Spinal cord (tissue), 10 donors: ENCODE measurements around the gene DHRS11. TPM values are rescaled to one million over a fixed set of nuclear protein-coding genes. Genes with fewer than 3 reads are reported as not detected.

Experiments
- DNase-seq, 6 donors: peaks; one replicate each; pipeline versions ENCODE4 v3.0.0 to v3.0.0-alpha.2; 2013 to 2015; ENCODE audit warnings: low spot score in 6 of 6, low read depth in 4 of 6
- H3K27ac ChIP-seq: one replicate; pipeline ENCODE4 v1.5.1; 2013; ENCODE audit warnings: low read depth, low read length, control low read depth
- H3K27me3 ChIP-seq: one replicate; pipeline ENCODE4 v1.6.1; 2013; ENCODE audit warnings: low read length; ENCODE audit not compliant: control insufficient read depth, insufficient read depth
- H3K36me3 ChIP-seq: one replicate; pipeline ENCODE4 v1.6.1; 2013; ENCODE audit warnings: low read length; ENCODE audit not compliant: control insufficient read depth, insufficient read depth
- H3K4me1 ChIP-seq: one replicate; pipeline ENCODE4 v1.6.1; 2013; ENCODE audit warnings: low read length; ENCODE audit not compliant: control insufficient read depth, insufficient read depth
- H3K4me3 ChIP-seq: one replicate; pipeline ENCODE4 v1.5.1; 2013; ENCODE audit warnings: low read depth, low read length, control low read depth
- H3K9me3 ChIP-seq: one replicate; pipeline ENCODE4 v1.6.1; 2013; ENCODE audit warnings: low read length; ENCODE audit not compliant: control insufficient read depth, insufficient read depth
- WGBS: methylation state at CpG from one replicate; pipeline ENCODE4 v1.1.5; 2013; ENCODE audit warnings: missing lambda C conversion rate; ENCODE audit not compliant: insufficient coverage; 5-methylcytosine and 5-hydroxymethylcytosine counted together
- polyA plus RNA-seq, 2 donors: library from polyadenylated mRNA; unstranded; fragments of 120-200 nt; gene quantifications; one replicate each; pipeline ENCODE4 v1.2.1, GENCODE V29; 2013; ENCODE audit not compliant: insufficient read length in 2 of 2
- total RNA-seq, 2 donors: library from RNA; depleted of rRNA in 1 of 2; stranded (reverse); fragments of 120-200 nt in 1 of 2; fragments of >200 nt in 1 of 2; gene quantifications; one replicate each; pipeline versions ENCODE4 v1.2.3 to v1.2.4, GENCODE V29; 2013 to 2014
- donor health status: healthy.

Gene DHRS11
- total and polyA plus RNA-seq, 4 donors: 6.0 to 24.5 (median 15.0) TPM

- Histone ChIP-seq H3K27ac (no peak overlapping the region), H3K4me3 (peak overlapping the region; percentile 48), H3K36me3 (peaks cover 33% of the 10 kb centered on the region), H3K27me3 (no peaks in the 10 kb centered on the region), H3K4me1 (peaks cover 22% of the 10 kb centered on the region), H3K9me3 (no peaks in the 10 kb centered on the region)
- DNase-seq: peak in 1 of 6 donors; percentile 35
- WGBS: 14% methylated on average over 2 of the region's 4 CpGs
Measured at GRCh38 chr17:36592716-36593321, 1.1 kb downstream of the DHRS11 start.

GRCh38 chr17:36593656-36594316 is 2.1 kb downstream of the DHRS11 start:
- 72% methylated on average over 8 of the region's 8 CpGs for WGBS
- no peak overlapping the region for H3K4me3 ChIP-seq
- no peaks in the 10 kb centered on the region for H3K27me3 ChIP-seq
- H3K4me1 ChIP-seq: peaks cover 22% of the 10 kb centered on the region
- H3K36me3 ChIP-seq: peaks cover 35% of the 10 kb centered on the region
- H3K9me3 ChIP-seq: no peaks in the 10 kb centered on the region
- H3K27ac ChIP-seq: no peak overlapping the region
- no peak for DNase-seq

- H3K4me3 ChIP-seq: no peak overlapping the region
- H3K27ac ChIP-seq: no peak overlapping the region
- H3K27me3 ChIP-seq: no peaks in the 10 kb centered on the region
- peaks cover 22% of the 10 kb centered on the region for H3K4me1 ChIP-seq
- WGBS: 92% methylated on average over 7 of the region's 13 CpGs
- DNase-seq: no peak
- peaks cover 46% of the 10 kb centered on the region for H3K36me3 ChIP-seq
- H3K9me3 ChIP-seq: no peaks in the 10 kb centered on the region
Measured at GRCh38 chr17:36594626-36595401, 3.1 kb downstream of the DHRS11 start.

DNA sequence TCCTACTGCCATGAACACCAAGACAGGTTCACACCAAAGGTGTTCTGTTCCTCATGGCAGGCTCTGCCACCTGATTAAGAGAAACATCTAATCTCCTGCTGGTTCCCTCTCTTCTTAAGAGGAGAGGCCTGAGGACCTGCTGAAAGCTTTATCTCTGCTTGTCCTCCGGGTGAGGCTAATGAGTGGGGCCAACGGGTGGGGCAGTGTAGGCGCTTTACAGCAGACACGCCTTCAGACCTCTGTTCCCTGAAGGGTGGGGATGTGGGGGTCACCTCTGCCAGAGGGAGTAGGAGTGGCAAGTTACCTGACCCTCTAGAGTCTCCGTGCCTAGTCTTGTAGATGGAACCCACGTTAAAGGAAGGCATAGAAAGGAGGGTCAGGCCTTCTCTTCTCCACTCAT is 5.5 kb downstream of the DHRS11 start:
- Histone ChIP-seq H3K27me3 (no peaks in the 10 kb centered on the region), H3K4me3 (no peak overlapping the region), H3K4me1 (peaks cover 31% of the 10 kb centered on the region), H3K9me3 (no peaks in the 10 kb centered on the region), H3K36me3 (peaks cover 48% of the 10 kb centered on the region), H3K27ac (no peak overlapping the region)
- 98% methylated on average over 5 of the region's 6 CpGs for WGBS
- no peak for DNase-seq

- H3K4me3 ChIP-seq: no peak overlapping the region
- no peak for DNase-seq
- no peaks in the 10 kb centered on the region for H3K9me3 ChIP-seq
- H3K36me3 ChIP-seq: peaks cover 48% of the 10 kb centered on the region
- peaks cover 27% of the 10 kb centered on the region for H3K4me1 ChIP-seq
- WGBS: 98% methylated on average over 8 of the region's 11 CpGs
- H3K27ac ChIP-seq: no peak overlapping the region
- no peaks in the 10 kb centered on the region for H3K27me3 ChIP-seq
Measured at GRCh38 chr17:36597866-36598777, 6.4 kb downstream of the DHRS11 start.

DNA sequence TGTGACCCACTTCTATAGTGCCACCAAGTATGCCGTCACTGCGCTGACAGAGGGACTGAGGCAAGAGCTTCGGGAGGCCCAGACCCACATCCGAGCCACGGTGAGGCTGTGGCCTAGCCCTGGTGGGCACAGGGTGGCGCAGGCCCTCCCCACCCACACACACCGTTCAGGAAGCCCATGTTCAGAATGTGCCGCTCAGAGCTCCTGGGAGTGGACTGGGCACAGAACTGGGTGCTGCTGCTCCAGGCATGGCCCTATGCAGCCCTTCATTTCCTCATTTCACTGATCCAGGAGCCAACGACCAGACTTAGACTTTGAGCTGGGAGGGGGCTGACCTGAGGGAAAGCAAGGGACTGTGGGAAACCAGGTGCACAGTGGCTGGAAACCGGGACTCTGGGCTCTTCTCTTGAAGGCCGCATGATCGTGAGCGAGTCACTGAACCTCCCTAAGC is 7.3 kb downstream of the DHRS11 start:
- Histone ChIP-seq H3K27ac (no peak overlapping the region), H3K9me3 (no peaks in the 10 kb centered on the region), H3K27me3 (no peaks in the 10 kb centered on the region), H3K4me1 (peaks cover 22% of the 10 kb centered on the region), H3K4me3 (no peak overlapping the region), H3K36me3 (peaks cover 44% of the 10 kb centered on the region)
- 97% methylated on average over 10 of the region's 13 CpGs for WGBS
- DNase-seq: no peak

GRCh38 chr17:36599546-36600250 is 8.0 kb downstream of the DHRS11 start:
- 94% methylated on average over 8 of the region's 11 CpGs for WGBS
- DNase-seq: no peak

DNA sequence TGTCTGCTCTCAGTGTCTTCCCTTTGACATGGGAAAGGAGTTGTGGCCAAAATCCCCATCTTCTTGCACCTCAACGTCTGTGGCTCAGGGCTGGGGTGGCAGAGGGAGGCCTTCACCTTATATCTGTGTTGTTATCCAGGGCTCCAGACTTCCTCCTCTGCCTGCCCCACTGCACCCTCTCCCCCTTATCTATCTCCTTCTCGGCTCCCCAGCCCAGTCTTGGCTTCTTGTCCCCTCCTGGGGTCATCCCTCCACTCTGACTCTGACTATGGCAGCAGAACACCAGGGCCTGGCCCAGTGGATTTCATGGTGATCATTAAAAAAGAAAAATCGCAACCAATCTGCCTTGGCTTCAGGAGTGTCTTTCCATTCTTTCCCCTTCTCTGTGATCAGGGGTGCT is 8.8 kb downstream of the DHRS11 start:
- Histone ChIP-seq H3K9me3 (no peaks in the 10 kb centered on the region), H3K27ac (no peak overlapping the region)
- 57% methylated on average over 2 of the region's 3 CpGs for WGBS

More at GRCh38 chr17:36599546-36600250, 8.0 kb downstream of the DHRS11 start:
- Histone ChIP-seq H3K4me3 (no peak overlapping the region), H3K4me1 (peaks cover 22% of the 10 kb centered on the region), H3K27me3 (no peaks in the 10 kb centered on the region), H3K9me3 (no peaks in the 10 kb centered on the region), H3K36me3 (peaks cover 42% of the 10 kb centered on the region), H3K27ac (no peak overlapping the region)

More for the DNA sequence above, 8.8 kb downstream of the DHRS11 start:
- Histone ChIP-seq H3K27me3 (no peaks in the 10 kb centered on the region), H3K4me3 (no peak overlapping the region), H3K36me3 (peaks cover 36% of the 10 kb centered on the region), H3K4me1 (peaks cover 22% of the 10 kb centered on the region)
- no peak for DNase-seq
